NOMO-1 treated with DMSO at 0.1 percent for 48 hours (cell line): ENCODE results near the gene P2RX6.
"Not testable (repeated sequence)": the region's sequence is repeated elsewhere in the genome, so short reads cannot be mapped to it uniquely, and the experiment has no call there.

Experiments used
- DNase-seq: peaks from one replicate; lab custom pipeline; 2025; ENCODE audit not compliant: unreplicated experiment; lab: John Stamatoyannopoulos, UW

P2RX6 gene

GRCh38 chr22:20994128-20994901 is 20.6 kb upstream of the P2RX6 start:
- DNase-seq, result no peak

GRCh38 chr22:20994902-20995241 is 20.1 kb upstream of the P2RX6 start:
- no peak for DNase-seq

GRCh38 chr22:20995329-20996030 is 19.5 kb upstream of the P2RX6 start:
- DNase-seq, result no peak

DNA sequence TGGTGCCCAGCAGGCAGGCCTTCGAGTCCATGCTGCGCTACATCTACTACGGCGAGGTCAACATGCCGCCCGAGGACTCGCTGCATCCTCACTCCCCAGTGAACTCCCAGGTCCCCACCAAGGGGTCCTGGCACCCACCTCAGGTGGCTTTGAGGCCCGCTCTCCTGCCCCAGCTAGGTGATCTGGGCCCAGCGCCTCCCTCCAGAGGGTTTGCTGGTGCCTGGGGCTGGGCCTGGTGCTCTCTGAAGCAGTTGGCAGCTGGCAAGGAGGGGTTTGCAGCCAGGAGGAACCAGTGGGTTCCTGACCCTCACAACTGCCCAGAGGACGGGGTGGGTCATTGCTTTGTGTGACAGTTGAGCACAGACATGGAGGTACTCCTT is 18.9 kb upstream of the P2RX6 start:
- no peak for DNase-seq

GRCh38 chr22:20996598-20997535 is 18.1 kb upstream of the P2RX6 start:
- no peak for DNase-seq

DNA sequence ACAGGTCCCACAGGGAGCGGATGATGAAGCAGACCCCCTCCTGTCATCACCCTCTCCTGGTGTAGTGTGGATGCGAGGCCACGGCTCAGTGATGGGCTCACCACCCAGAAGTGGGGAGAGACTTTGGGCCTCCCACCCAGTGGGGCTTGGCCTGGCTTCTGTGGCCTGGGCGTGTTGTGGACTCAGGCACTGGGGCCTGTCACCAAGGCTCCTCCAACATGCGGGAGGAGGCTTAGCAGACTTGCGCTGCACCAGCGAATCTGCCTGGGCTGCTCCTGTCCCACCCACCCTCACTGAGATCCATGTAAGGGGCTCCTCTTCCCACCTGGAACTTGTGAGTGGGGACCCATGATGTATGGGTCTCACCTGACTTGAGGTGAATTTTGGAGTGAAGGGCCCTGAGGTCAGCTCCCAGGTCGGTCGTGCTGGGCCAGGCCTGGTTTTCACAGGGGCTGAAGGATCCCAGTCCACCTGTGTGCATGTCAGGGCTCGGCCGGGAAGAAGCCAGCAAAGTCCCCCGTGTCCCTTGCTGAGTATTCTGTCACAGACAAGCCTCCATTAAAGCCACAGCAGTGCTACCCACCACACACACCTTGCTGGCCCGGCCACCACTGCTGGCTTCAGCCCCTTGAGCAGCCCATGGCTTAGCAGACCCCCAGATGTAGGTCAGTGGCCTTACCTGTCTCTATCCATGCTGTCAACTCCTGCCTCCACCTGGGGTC is 17.3 kb upstream of the P2RX6 start:
- no peak for DNase-seq

- DNase-seq, result no peak
These were observed 16.3 kb upstream of the P2RX6 start for GRCh38 chr22:20998411-20999336.

DNA sequence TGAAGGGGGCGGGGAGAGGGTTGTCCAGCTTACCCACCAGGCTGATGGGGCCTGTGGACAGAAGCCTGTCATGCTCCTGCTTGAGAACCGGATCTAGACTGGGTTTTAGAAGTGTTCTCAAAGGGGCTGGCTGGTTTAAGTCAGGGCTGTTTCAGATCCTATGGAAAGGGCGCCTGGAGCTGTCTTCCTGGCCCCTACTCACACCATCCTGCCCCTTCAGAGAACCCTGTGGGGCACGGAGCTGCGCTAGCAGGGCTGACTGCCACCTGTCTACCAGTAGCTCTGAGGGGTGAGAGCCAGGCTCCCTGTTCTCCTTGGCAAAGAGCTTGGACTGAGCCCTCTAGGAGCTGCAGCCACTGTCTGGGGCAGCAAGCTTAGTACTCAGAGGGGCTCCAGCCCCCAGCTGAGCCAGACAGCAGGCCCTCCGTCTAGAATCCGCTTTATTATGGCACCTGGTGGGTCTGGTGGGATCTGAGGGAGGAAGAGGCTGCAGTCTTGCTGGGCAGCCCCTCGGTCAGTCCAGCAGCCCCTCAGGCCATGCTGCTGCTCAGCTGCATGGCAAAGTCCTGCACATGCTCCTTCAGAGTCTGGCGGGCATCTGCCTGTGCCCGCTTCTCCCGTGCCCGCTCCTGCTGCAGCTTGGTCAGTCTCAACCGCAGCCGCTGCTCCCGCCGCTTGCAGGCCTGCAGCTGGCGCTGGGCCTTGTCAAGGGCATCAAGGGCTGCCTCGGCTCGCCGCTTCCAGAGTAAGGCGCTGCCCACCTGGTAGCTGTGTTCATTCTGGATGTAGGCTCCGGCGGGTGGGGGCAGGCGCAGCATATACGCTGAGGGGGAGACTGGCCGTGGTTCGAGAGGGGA is 15.4 kb upstream of the P2RX6 start:
- no peak for DNase-seq

DNA sequence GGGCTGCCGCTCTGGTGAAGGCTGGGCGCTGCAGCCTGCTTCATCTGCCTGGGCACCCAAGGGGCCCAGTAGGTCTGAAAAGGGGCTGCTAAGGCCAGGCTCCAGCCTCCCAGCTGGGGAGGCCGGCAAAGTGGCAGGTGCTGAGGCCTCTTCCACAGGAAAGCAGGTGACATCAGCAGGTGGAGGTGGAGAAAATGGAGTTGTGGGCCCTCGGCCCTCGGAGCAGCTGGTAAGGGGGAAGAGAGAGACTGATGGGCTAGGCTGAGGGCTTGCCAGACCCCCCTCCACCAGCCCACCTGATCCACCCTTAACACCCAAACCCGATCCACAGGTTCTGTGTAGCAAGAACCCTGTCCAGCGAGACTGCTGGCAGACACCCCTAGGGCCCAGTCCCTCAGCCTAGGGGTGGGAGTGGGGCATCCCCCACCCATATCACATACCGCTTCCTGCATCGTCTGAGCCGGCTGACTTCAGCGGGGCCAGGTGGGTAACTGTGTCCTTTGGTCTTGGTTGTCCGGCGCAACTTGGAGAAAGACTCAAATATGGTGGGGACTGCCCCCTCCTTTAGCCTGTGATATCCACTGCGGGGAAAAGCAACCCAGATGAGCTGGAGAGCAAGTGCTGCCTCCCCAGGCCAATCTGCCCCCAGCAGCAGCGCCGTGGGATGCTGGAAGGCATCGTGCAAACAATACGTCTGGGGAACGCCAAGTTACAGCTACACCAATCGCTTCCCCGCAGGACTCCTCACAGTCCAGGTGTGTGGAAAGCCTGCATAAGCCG is 14.6 kb upstream of the P2RX6 start:
- DNase-seq, result no peak

- no peak for DNase-seq
These were observed 13.9 kb upstream of the P2RX6 start for GRCh38 chr22:21000987-21001600.

DNA sequence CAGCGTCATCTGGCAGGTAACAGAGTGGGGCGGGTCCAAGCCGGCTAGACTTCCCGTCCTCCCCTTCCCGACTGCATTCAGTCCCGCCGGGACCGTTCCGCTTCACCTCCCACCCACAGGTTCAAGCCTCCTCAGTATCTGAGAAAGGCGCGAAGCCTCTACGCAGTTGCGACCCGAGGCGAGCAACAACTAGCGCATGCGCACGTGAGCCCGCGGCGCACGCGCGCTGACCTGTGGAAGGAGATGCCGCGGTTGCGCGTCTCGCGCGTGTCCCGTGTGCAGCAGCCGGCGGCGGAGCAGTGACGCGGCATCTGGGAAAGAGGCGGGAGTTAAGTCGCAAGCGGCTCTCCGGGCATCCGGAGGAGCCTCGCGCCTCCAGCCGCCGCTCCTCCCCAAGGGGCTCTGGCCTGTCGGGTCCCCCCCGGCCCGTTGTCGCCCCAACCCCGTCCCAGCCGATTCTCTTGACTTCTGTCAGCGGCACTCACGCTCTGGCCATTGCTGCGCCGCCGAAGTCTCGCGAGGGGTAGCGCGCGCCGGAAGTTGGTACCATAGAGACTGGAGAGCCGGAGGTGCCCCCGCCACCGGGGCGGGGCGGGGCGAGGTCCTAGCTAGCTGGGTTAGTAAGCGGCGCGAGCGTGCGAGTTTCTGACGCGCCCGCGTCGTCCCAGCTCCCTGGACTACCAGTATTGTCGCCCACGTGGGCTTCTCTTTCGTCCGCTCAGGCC is 13.2 kb upstream of the P2RX6 start, which contains the start of gene THAP7:
Gene THAP7, minus strand, starts transcription at position 518 of the 725 bp plus-strand sequence. Its CDS starts 207 bp downstream, at position 311.
- DNase-seq, result peak; percentile 95

DNA sequence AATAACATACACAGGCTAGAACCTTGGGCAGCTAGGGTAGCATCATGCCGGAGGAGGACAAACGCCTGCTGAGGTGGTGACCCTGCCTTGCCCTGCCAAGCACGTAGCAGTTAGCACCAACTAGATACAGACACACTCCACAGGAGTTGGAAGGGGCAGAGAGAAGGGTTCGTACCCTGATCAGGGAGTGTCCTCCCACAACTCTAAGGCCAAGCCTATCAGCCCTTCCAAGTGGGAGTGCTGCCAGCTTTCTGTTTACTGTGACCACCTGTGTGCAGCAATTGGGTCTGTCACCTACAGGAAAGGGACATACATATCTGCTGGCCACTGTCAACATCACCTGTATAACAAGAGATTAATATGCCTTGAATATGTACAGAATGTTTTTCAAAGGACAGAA is 11.2 kb upstream of the P2RX6 start:
- DNase-seq, result no peak

DNA sequence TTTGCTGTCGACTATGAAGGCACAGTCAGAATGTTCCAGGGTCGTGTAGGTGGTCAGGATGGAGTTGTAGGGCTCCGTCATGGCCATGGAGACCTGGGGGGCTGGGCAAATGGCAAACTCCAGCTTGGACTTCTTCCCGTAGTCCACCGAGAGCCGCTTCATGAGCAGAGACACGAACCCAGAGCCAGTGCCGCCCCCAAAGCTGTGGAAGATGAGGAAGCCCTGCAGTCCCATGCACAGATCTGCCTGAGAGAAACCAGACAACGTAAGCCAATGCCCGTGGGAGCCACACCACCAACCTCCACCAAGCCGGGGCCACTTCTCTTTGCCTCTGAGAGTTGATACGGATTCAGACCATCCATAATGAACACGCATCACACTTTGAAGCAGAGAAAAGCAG is 5.8 kb upstream of the P2RX6 start:
- DNase-seq, result not testable (repeated sequence)

DNA sequence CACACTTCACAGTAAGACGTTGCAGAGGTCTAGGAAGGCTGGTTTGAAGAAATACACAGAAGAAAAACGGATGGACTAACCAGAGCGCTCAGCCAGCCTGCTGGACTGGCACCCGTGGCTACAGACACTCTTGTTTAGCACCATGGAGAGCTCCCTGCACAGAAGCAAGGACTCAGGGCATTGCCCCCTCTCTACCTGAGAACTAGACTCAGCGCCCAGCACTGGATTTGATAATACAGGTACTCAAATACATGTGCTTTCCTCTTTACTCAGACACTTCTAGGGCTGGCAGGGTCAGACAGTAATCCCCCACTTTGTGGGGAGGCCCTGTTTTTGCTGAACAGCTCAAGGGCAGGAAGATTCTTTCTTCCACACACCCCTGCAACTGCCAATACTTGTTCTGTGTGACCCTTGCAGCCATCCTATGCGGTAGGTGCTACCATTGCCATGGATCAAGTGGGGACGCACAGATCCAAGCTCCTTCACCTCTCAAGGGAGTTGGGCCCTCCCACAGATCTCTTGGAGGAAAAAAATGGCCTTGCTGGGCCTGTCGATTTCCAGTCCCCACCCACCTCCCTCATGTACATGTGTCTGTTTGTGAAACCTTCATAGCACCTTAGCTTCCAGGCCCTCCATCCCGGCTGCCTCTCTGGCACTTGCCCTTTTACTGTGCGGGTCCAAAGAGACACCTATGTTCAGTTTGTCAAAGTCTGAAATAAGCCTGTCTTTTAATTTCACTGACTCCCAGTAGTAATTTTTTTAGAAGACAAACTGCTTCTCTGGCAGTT is 5.1 kb upstream of the P2RX6 start:
- peak; percentile 19 for DNase-seq

- no peak for DNase-seq
These were observed 4.4 kb upstream of the P2RX6 start for GRCh38 chr22:21010426-21011113.
